Smooth muscle cell of bladder (primary cell): ENCODE data around the gene CACNG3. TPM values are rescaled to one million over a fixed set of nuclear protein-coding genes. Genes with fewer than 3 reads are reported as not detected.

Experiments
- total RNA-seq: library from RNA; depleted of rRNA; stranded (reverse); fragments of >200 nt; gene quantifications from 2 replicates; pipeline ENCODE4 v1.2.3, GENCODE V29; 2014

Gene CACNG3
- not detected in 2 replicates for total RNA-seq

DNA sequence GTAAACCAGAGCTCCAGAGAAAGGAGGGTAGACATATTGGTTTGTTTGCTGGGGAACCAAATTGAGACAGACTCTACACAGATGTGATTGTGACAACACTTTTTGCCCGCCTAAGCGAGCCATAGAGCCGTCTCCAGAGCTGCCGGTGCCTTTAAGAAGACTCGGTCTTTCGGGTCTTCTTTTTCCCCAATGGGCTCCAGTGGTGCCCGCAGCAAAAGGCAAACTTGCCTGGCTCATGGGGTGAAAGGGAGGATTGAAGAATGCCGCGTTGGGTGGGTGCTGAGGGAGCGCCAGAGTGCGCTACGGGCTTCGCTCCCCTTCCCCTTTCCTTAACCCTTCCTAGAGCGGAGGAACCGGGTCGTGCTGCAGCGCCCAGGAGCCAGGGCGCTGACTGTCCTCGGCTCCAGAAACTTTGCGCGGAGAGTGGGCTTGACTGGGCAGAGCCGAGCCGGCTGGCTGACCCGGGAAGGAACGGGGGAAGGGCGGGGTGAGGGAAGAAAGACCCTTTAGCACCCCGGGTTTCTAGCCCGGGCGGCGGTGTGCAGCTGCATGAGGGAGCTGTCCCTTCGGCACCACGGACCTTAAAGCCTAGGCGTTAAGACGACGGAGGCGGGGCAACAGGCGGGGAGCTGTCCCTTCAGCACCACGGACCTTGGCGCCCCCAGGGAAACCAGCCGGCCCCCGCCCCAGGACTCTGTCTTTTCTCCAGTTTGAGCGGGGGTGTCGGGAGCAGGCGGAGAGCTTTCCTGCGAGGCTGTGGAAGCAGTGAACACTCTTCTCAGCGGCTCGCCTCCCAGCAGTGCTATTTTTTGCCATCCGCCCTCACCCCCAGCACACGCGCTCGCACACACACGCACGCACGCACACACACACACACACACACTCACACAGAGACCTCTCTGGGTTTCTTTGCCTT, at the start of gene CACNG3:
Gene CACNG3 (plus strand): TSS at position 880 of the 916 bp plus-strand sequence. CDS start 420 bp downstream, outside the sequence.

